HG02884 (cell line): ENCODE results near the gene ARSA.
A peak's percentile ranks its signal among the peaks of the same experiment; 100 is the strongest.
"Not testable (repeated sequence)": the region's sequence is repeated elsewhere in the genome, so short reads cannot be mapped to it uniquely, and the experiment has no call there.

Experiments used
- ATAC-seq: cut with Tn5 transposase; IDR thresholded peaks from one replicate; pipeline ENCODE4 v1.9.1; 2021; ENCODE audit warnings: mild to moderate bottlenecking, moderate library complexity; ENCODE audit not compliant: unreplicated experiment

Gene ARSA

DNA sequence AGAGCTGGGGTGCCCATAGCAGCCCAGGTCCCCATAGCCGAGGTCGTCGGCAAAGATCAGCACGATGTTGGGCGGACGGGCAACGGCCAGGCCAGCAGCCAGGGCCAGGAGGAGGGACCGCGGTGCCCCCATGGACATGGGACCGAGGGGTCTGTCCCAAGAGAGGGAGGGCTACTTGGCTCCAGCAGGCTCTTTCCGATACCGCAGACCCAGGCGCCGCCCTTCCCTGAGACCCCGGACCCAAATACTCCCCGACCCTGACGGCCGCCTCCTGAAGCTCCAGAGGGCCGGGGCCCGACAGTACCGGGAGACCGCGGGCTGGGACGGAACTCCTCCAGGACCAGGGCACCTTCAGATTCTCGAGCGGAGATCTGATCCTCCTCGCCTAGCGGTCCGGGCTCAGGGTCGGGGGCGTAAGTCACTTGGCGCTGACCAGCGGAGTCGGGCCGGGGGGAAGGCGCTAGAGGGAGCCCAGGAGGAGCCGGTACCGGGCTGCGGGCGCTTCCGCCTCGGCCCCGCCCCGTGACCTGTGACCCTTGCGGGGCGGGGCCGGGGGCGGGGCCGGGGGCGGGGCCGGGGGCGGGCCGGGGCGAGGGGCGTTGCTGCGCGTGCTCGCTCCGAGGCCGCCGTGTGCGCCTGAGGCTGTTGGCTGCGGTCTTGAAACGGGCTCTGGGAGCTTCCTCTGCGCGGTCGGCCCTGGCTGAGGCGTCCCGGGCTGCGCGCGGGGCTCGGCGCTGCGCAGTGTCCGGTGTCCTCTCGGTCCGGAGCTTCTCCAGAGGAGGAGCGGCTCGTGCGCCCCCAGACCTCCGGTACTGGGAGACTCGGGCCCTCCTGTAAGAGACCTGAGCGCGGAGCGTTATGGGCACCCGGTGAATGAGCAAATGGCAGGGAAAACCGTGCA lies at the start of gene ARSA:
Gene ARSA, minus strand, starts transcription at position 511 of the 901 bp plus-strand sequence. Its CDS starts 373 bp downstream, at position 138.
- ATAC-seq: peak; percentile 62

DNA sequence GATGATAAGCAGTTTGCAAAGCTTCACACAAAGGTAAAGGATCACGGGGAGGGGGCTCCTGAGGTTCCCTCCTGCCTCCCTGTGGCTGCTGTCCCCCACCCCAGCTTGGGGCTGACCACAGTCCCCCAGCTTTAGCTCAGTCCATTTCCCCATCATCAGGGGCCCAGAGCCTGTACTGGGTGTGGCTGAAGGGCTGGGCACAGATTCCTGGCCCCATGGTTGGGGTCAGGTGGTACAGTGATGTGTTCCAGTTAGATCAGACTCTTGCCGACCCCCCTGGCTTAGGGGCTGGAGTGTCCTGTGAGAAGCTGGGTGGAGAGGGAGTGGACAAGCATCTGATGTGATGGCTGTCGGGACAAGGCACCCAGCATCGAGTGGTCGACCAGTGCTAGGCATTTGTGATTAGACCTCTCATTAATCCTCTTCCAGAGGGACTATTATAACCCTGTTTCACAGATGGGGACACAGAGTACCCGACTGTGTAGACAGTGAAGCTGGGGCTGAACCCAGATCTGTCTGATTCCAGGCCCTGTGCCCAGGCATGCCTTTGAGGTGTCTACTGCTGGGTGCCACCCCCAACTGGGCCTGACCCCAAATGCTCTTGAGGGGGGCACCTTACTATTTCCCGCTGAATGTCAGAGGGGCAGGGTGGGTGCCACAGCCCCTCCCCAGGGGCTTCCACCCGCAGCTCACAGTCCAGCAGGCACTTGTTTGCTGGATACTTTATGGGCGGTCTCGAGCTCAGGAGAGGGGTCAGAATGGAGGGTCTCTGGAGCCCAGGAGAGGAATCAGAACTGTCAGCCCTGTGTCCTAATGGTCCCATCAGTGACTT lies 48.9 kb upstream of the ARSA start:
- no peak for ATAC-seq

DNA sequence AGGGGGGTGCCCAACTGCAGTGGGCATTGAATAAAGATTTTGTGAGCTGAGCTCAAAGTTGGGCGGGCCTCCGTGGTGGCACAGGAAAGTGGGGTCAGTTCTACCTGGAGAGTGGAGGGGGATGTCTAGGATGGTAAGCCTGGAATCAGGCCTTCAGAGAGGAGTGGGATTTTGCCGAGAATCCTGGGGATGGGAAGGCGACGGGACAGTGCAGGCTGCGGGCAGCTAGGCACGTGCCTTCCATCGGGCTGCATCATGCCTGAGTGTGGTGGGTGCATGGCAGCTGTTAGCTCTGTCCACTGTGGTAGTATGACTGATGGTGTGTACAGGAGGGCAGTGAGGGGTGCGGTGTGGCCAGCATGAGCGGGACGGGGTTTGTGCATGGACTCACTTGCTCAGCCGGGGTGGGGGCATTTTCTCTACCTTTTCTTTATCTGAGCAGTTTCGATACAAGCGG lies 48.3 kb upstream of the ARSA start:
- no peak for ATAC-seq

- no peak for ATAC-seq
Observed at GRCh38 chr22:50675553-50676179, 47.7 kb upstream of the ARSA start.

GRCh38 chr22:50674606-50675552 lies 46.9 kb upstream of the ARSA start:
- ATAC-seq: no peak

- ATAC-seq: no peak
Observed at GRCh38 chr22:50674130-50674500, 46.2 kb upstream of the ARSA start.

DNA sequence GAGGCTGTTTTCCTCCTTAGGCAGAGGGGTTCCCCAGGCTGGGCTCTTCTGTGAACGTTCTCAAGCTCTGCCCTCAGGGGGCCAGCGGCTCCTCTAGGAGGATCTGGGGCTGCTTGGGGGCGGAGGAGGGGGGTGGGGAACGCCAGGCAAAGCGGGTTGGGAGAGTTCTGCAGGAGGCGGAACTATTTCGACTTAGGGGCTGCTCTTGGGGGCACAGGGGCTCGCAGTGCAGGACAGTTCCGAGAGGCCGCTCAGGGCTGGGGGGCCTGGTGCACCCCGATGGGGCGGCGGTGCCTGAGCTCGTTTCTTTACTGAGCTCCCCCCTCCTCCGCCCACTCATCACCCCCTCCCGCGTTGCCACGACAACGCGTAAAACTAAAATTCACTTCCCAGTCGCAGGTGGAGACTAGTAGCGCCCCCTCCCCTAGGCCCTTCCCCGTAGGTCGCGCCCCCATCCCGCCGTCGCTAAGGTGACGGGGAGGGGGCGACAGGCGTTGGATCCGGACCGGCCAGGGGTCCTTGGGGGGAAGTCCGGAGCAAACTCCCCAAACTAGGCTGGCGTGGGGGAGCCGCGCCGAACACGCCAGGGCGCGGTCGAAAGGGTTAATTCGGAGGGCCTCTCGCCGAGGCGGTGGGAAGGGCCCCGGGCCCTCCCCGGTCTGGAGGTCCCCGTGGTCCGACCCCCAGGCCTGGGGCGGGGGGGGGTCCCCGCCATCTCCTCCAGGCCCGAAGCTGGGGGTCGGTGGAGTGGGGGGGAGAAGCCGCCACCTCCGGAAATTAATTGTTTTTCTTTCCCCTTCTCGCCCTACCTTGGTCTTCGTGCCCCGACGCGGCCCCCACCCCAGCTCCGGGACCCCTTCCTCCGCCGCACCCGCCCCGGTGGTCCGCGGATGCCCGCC lies 45.5 kb upstream of the ARSA start:
- ATAC-seq: no peak

- ATAC-seq: no peak
Observed at GRCh38 chr22:50672471-50673230, 44.7 kb upstream of the ARSA start, which contains the start of gene SHANK3. Gene SHANK3 (plus strand): TSS chr22:50672823.

GRCh38 chr22:50672041-50672440 lies 44.1 kb upstream of the ARSA start:
- no peak for ATAC-seq

GRCh38 chr22:50671641-50672040 lies 43.7 kb upstream of the ARSA start:
- ATAC-seq: no peak

GRCh38 chr22:50670914-50671538 lies 43.1 kb upstream of the ARSA start:
- ATAC-seq: no peak

GRCh38 chr22:50670513-50670912 lies 42.6 kb upstream of the ARSA start:
- no peak for ATAC-seq

GRCh38 chr22:50665738-50666137 lies 37.8 kb upstream of the ARSA start:
- ATAC-seq: no peak

DNA sequence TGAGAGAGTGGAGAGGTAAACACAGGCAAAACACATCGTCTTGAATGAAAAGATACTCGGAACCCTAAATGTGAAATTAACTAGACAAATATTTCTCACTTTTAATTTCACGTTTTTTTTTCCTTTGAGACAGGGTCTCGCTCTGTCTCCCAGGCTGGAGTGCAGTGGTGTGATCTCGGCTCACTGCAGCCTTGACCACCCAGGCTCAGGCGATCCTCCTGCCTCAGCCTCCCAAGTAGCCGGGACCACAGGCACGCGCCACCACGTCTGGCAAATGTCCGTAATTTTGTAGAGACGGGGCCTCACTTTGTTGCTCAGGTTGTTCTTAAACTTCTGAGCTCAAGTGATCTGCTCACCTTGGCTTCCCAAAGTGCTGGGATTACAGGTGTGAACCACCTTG lies 37.3 kb upstream of the ARSA start:
- ATAC-seq: no peak

DNA sequence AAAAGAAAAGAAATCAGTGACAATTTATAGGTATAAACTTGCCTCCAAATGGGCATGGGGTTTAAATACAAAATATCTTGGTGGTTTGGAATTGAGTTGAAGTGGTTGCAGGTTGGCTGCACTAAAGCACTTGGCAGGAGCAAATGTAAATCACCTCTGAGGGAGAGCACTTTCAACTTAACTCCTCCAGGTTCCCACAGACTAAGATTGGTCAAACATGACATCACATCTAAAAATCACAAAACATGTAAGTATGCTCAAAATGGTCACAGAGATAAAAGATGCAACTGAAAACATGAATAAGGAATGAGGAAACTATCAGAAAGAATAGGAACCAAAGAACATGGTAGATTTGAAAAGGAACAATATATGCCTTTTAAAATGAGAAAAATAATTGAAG lies 32.4 kb upstream of the ARSA start:
- ATAC-seq: no peak

- not testable (repeated sequence) for ATAC-seq
Observed at GRCh38 chr22:50659711-50660110, 31.8 kb upstream of the ARSA start.

DNA sequence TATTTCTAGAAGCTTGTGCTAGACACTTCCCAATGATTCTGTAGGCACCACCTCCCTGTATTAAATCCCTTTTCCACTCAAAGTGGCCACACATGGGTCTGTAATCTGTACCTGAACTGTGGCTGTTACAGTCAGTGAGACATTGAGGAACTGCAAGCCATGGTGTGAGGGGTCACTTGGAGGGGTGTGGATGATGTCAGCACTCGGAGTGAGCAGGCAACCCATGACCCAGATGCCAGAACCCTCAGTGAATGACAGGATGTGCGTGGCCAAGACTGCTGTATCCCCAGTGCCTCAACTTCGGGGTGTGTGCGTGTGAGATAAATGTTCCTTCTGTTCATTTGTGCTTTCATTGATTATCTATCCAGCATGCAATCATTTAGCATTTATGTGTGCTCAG lies 30.0 kb upstream of the ARSA start:
- no peak for ATAC-seq
